Upper lobe of left lung (tissue), 6 donors: ENCODE data around the gene TES. TPM values are rescaled to one million over a fixed set of nuclear protein-coding genes. Genes with fewer than 3 reads are reported as not detected.

Source experiments
- ATAC-seq, 2 donors: fragments of 200-7000 bp; cut with Tn5 transposase; one replicate each; pipeline ENCODE4 v1.9.1; 2022; ENCODE audit warnings: mild to moderate bottlenecking in 2 of 2, moderate library complexity in 2 of 2; ENCODE audit not compliant: low FRiP score in 2 of 2
- DNase-seq, 2 donors: peaks; one replicate each; pipeline ENCODE4 v3.0.0-alpha.2; 2019 to 2020
- H3K27ac ChIP-seq, 4 donors: fragments of 200-600 bp; sonication (generic); one replicate each; pipeline ENCODE4 v1.5.1; 2016 to 2019
- H3K27me3 ChIP-seq, 4 donors: fragments of 200-600 bp; sonication (generic); one replicate each; pipeline ENCODE4 v1.5.1; 2017 to 2019
- H3K36me3 ChIP-seq, 4 donors: fragments of 200-600 bp; sonication (generic); one replicate each; pipeline ENCODE4 v1.5.1; 2016 to 2019
- H3K4me1 ChIP-seq, 4 donors: fragments of 200-600 bp; sonication (generic); one replicate each; pipeline ENCODE4 v1.5.1; 2018 to 2019
- H3K4me3 ChIP-seq, 4 donors: fragments of 200-600 bp; sonication (generic); one replicate each; pipeline ENCODE4 v1.5.1; 2017 to 2019; ENCODE audit warnings: mild to moderate bottlenecking in 2 of 4, moderate library complexity in 1 of 4
- H3K9me3 ChIP-seq, 4 donors: fragments of 200-600 bp; sonication (generic); one replicate each; pipeline ENCODE4 v1.5.1; 2018 to 2019
- EP300 ChIP-seq, 4 donors: sonication (generic); formaldehyde crosslinking; IDR thresholded peaks; one replicate each; pipeline ENCODE4 v1.5.1; 2017; ENCODE audit warnings: antibody characterized with exemption in 4 of 4, control low read depth in 2 of 4
- POLR2A ChIP-seq, 4 donors: fragments of 450-650 bp; IDR thresholded peaks; one replicate each; pipeline ENCODE4 v1.5.1; 2016 to 2017; ENCODE audit warnings: antibody characterized with exemption in 4 of 4, mild to moderate bottlenecking in 2 of 4
- POLR2AphosphoS5 ChIP-seq, 2 donors: sonication (generic); formaldehyde crosslinking; IDR thresholded peaks; one replicate each; pipeline ENCODE4 v1.5.1; 2017; ENCODE audit warnings: antibody characterized with exemption in 2 of 2
- WGBS, 2 donors: methylation state at CpG; one replicate each; pipeline ENCODE4 v1.1.5; 2017 to 2018; 5-methylcytosine and 5-hydroxymethylcytosine counted together
- total RNA-seq, 6 donors: library from RNA; depleted of rRNA in 4 of 6; stranded (reverse); fragments of >200 nt in 4 of 6; gene quantifications; one replicate each; pipeline versions ENCODE4 v1.1.0 to v1.2.1, GENCODE V29; 2016 to 2021
- TF ChIP-seq, protein P1 (sequence below), 6 experiments: fragments of 450-650 bp in 4 of 6; fragments of 200-600 bp in 2 of 6; sonication (generic) in 2 of 6; IDR thresholded peaks; one replicate each; pipeline ENCODE4 v1.5.1; 2016 to 2019; ENCODE audit warnings: antibody characterized with exemption in 6 of 6
- donor health status: DM: no; HTN: no; CAD: no; lungs with moderate emphysema.
- donor health status: DM: no; HTN: yes; CAD: no; lungs with severe emphysema.

The TES gene
- total RNA-seq, 6 donors from 2014 or later: 58.0 to 159 (median 87.1) TPM

DNA sequence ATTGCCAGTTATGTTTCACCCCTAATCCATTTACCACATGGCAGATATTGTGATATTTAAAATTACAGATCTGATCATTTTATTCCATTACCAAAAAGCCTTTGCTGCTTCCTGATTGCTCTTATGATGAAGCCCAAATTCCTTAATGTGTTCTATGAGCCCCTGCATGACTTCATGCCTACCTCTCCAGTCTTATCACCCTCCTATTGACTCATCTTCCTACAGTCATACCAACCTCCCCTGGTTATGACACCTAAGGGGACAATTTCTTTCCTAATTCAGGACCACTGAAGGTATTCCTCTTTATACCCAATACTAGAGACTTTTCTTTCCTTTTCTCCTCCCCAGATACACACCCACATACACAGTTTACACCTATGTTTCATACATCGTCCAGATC is 36.0 kb downstream of the TES start:
- ATAC-seq (no peak), DNase-seq (no peak)
- H3K4me1 ChIP-seq: no peaks in the 10 kb centered on the region
- no peak overlapping the region for H3K4me3 ChIP-seq
- no peak overlapping the region for H3K27ac ChIP-seq
- 97 to 100% methylated on average over 1 of the region's 1 CpG for WGBS, 2 donors
- H3K36me3 ChIP-seq: peaks cover 0 to 36% (median 4%) of the 10 kb centered on the region in 4 donors
- no peaks in the 10 kb centered on the region for H3K27me3 ChIP-seq
- TF ChIP-seq POLR2AphosphoS5 (IDR thresholded peaks at IDR 0.05) (no peak), POLR2A (IDR thresholded peaks at IDR 0.05) (no peak), EP300 (IDR thresholded peaks at IDR 0.05) (no peak)
- TF ChIP-seq, protein P1, sequence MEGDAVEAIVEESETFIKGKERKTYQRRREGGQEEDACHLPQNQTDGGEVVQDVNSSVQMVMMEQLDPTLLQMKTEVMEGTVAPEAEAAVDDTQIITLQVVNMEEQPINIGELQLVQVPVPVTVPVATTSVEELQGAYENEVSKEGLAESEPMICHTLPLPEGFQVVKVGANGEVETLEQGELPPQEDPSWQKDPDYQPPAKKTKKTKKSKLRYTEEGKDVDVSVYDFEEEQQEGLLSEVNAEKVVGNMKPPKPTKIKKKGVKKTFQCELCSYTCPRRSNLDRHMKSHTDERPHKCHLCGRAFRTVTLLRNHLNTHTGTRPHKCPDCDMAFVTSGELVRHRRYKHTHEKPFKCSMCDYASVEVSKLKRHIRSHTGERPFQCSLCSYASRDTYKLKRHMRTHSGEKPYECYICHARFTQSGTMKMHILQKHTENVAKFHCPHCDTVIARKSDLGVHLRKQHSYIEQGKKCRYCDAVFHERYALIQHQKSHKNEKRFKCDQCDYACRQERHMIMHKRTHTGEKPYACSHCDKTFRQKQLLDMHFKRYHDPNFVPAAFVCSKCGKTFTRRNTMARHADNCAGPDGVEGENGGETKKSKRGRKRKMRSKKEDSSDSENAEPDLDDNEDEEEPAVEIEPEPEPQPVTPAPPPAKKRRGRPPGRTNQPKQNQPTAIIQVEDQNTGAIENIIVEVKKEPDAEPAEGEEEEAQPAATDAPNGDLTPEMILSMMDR (IDR thresholded peaks at IDR 0.05): no peak
- H3K9me3 ChIP-seq: peaks cover 0 to 8% (median 2%) of the 10 kb centered on the region in 4 donors

DNA sequence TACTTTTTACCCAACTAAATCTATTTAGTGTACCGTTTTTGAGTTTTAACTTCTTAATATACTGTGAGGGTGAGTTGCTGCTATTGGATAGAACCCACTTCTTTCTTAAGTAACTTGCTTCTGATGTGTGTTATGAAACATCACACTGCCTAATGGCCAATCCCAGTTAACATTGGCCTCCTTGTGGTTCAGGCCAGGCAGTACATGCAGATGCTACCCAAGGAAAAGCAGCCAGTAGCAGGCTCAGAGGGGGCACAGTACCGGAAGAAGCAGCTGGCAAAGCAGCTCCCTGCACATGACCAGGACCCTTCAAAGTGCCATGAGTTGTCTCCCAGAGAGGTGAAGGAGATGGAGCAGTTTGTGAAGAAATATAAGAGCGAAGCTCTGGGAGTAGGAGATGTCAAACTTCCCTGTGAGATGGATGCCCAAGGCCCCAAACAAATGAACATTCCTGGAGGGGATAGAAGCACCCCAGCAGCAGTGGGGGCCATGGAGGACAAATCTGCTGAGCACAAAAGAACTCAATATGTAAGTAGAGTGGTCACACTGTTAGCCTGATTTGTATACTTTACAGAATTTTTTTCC is 39.7 kb downstream of the TES start:
- Histone ChIP-seq H3K4me1 (no peaks in the 10 kb centered on the region), H3K4me3 (no peak overlapping the region), H3K27ac (no peak overlapping the region), H3K9me3 (peaks cover 0 to under 1% (median under 1%) of the 10 kb centered on the region in 4 donors), H3K36me3 (peaks cover 0 to 41% (median 11%) of the 10 kb centered on the region in 4 donors), H3K27me3 (no peaks in the 10 kb centered on the region)
- WGBS, 2 donors: 89 to 93% methylated on average over 3 of the region's 3 CpGs
- no peak for TF ChIP-seq POLR2AphosphoS5 (IDR thresholded peaks at IDR 0.05)
- TF ChIP-seq, protein P1 (IDR thresholded peaks at IDR 0.05): peak in 5 of 6 experiments; percentile 24 to 54 (median 32)
- peak; percentile 57 to 66 for ATAC-seq
- no peak for DNase-seq

DNA sequence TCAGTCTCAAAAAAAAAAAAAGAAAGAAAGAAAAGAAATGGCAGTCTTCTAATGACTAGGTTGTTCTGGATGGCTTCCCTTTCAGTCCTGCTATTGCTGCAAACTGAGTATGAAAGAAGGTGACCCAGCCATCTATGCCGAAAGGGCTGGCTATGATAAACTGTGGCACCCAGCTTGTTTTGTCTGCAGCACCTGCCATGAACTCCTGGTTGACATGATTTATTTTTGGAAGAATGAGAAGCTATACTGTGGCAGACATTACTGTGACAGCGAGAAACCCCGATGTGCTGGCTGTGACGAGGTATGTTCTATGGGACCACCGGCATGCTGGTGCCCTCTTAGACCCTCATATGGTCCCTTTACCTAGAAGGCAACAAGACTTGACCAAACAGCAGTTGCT is 41.3 kb downstream of the TES start:
- no peak for ATAC-seq

DNA sequence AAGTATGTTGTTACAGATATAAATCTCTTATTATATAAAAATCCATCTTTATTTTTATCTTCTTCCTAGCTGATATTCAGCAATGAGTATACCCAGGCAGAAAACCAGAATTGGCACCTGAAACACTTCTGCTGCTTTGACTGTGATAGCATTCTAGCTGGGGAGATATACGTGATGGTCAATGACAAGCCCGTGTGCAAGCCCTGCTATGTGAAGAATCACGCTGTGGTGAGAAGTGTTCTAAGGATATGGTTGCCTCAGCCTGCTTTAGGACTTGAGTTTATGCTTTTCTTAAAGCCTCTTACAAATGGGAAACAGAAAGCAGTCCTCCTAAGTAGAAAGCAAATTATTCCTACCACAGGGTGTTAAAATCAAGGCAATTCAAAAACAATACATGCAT is 41.9 kb downstream of the TES start:
- Histone ChIP-seq H3K27ac (no peak overlapping the region), H3K4me3 (no peak overlapping the region), H3K36me3 (peaks cover 0 to 46% (median 11%) of the 10 kb centered on the region in 4 donors), H3K4me1 (no peaks in the 10 kb centered on the region), H3K27me3 (no peaks in the 10 kb centered on the region), H3K9me3 (no peaks in the 10 kb centered on the region)
- DNase-seq: no peak
- 94 to 95% methylated on average over 3 of the region's 3 CpGs for WGBS, 2 donors
- ATAC-seq: no peak
- TF ChIP-seq, protein P1 (IDR thresholded peaks at IDR 0.05): no peak
- TF ChIP-seq POLR2A (IDR thresholded peaks at IDR 0.05) (no peak), EP300 (IDR thresholded peaks at IDR 0.05) (no peak), POLR2AphosphoS5 (IDR thresholded peaks at IDR 0.05) (no peak)

More for the DNA sequence above, 41.3 kb downstream of the TES start:
- WGBS, 2 donors: 94 to 96% methylated on average over 5 of the region's 5 CpGs
- Histone ChIP-seq H3K27me3 (no peaks in the 10 kb centered on the region), H3K9me3 (no peaks in the 10 kb centered on the region), H3K36me3 (peaks cover 0 to 45% (median 11%) of the 10 kb centered on the region in 4 donors), H3K4me3 (no peak overlapping the region), H3K4me1 (no peaks in the 10 kb centered on the region), H3K27ac (no peak overlapping the region)
- DNase-seq: no peak
- TF ChIP-seq EP300 (IDR thresholded peaks at IDR 0.05) (no peak), POLR2A (IDR thresholded peaks at IDR 0.05) (no peak), POLR2AphosphoS5 (IDR thresholded peaks at IDR 0.05) (no peak)
- TF ChIP-seq, protein P1 (IDR thresholded peaks at IDR 0.05): no peak

DNA sequence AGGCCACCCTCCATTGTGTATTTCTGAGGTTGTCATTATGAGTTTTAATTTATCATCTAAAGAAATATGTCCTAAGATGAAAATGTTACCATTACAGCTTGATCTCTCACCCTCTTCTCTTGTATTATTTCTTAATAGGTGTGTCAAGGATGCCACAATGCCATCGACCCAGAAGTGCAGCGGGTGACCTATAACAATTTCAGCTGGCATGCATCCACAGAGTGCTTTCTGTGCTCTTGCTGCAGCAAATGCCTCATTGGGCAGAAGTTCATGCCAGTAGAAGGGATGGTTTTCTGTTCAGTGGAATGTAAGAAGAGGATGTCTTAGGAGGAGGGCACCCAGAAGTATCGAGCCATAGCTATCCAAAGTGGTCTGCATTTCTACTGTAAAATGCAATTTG is 46.8 kb downstream of the TES start:
- H3K9me3 ChIP-seq: no peaks in the 10 kb centered on the region
- ATAC-seq (no peak), DNase-seq (no peak)
- WGBS, 2 donors: 83 to 86% methylated on average over 3 of the region's 3 CpGs
- H3K4me1 ChIP-seq: peaks cover 0 to 6% (median 3%) of the 10 kb centered on the region in 4 donors
- no peak overlapping the region for H3K27ac ChIP-seq
- TF ChIP-seq POLR2A (IDR thresholded peaks at IDR 0.05) (no peak), POLR2AphosphoS5 (IDR thresholded peaks at IDR 0.05) (no peak), EP300 (IDR thresholded peaks at IDR 0.05) (no peak)
- TF ChIP-seq, protein P1 (IDR thresholded peaks at IDR 0.05): no peak
- no peaks in the 10 kb centered on the region for H3K27me3 ChIP-seq
- H3K36me3 ChIP-seq: peaks cover 0 to 36% (median 4%) of the 10 kb centered on the region in 4 donors
- H3K4me3 ChIP-seq: no peak overlapping the region
